ENCODE results near the gene TM7SF2.

TM7SF2 gene

DNA sequence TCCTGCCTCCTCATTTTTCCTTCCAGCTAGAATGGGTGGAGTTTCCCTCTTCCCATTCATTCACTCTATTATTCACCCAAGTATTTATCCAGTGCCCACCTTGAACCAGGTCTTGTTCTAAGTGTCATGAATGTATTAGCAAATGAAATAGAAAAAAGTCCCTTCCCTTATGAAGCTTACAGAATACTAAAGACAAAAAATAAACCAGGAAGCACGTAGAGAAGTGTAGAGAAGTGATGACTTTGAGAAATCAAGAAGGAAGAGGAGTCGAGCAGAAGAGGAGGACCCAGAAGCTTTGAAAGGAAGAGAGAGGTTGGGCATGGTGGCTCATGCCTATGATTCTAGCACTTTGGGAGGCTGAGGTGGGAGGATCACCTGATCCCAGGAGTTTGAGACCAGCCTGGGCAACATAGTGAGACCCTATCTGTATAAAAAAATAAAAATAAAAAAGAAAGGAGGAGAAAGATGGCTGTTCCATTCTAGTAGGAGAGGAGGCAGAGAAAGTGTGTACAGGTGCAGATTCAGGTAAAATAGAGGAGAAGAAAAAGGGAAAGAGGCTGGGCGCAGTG, 39.7 kb downstream of the TM7SF2 start:
- Histone ChIP-seq H3K9me2 (replicated peaks; ENCODE audit: insufficient read depth, low read length) (no peaks in the 10 kb centered on the region), H3K27me3 (ENCODE audit: low read length) (no peaks in the 10 kb centered on the region), H4K20me1 (ENCODE audit: low read depth, low read length) (no peaks in the 10 kb centered on the region), H3K4me3 (ENCODE audit: insufficient read depth, low read length, poor library complexity, severe bottlenecking) (no peak overlapping the region), H3K4me2 (ENCODE audit: low read depth, low read length, poor library complexity, severe bottlenecking) (no peak overlapping the region), H3K79me2 (ENCODE audit: insufficient read depth, low read length) (no peaks in the 10 kb centered on the region), H2AFZ (ENCODE audit: low read depth, low read length, severe bottlenecking) (no peak overlapping the region), H3K27ac (ENCODE audit: low read depth, low read length) (no peak overlapping the region), H3K9me3 (ENCODE audit: insufficient read depth, low read length) (no peaks in the 10 kb centered on the region), H3F3A (ENCODE audit: insufficient read depth) (no peaks in the 10 kb centered on the region), H3K36me3 (ENCODE audit: low read length) (no peaks in the 10 kb centered on the region), H3K9ac (ENCODE audit: low read length) (no peak overlapping the region)
- TF ChIP-seq EZH2phosphoT487 (conservative IDR thresholded peaks at IDR 0.05; ENCODE audit: low read length), result no peak
- TF ChIP-seq CTCF (IDR thresholded peaks at IDR 0.05; ENCODE audit: insufficient read depth, low read length, poor library complexity, severe bottlenecking), result no peak

DNA sequence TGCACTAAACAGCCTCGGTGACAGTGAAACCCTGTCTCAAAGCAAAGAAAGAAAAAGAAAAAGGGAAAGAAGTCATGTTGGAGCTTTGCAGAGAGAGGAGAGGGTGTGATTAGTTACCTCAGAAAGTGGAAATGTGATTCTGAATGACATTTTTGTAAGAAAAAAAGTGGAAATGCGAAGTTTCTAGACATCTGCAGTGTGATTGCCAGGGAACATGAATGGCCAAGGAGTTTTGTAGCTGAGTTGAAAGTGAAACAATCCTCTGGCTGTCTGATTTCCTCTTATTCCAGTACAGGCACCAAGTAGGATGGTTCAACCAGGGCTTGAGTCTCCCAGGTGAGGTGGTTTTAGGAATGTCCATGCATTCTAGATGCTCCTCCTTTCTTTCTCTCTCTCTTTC, 40.5 kb downstream of the TM7SF2 start:
- H3K4me3 ChIP-seq (ENCODE audit: insufficient read depth, low read length, poor library complexity, severe bottlenecking), result no peak overlapping the region
- no peak overlapping the region for H3K4me2 ChIP-seq (ENCODE audit: low read depth, low read length, poor library complexity, severe bottlenecking)
- H3K36me3 ChIP-seq (ENCODE audit: low read length), result no peaks in the 10 kb centered on the region
- no peaks in the 10 kb centered on the region for H3K9me3 ChIP-seq (ENCODE audit: insufficient read depth, low read length)
- H4K20me1 ChIP-seq (ENCODE audit: low read depth, low read length), result no peaks in the 10 kb centered on the region
- no peaks in the 10 kb centered on the region for H3K79me2 ChIP-seq (ENCODE audit: insufficient read depth, low read length)
- no peaks in the 10 kb centered on the region for H3F3A ChIP-seq (ENCODE audit: insufficient read depth)
- TF ChIP-seq CTCF (IDR thresholded peaks at IDR 0.05; ENCODE audit: insufficient read depth, low read length, poor library complexity, severe bottlenecking), result no peak
- TF ChIP-seq EZH2phosphoT487 (conservative IDR thresholded peaks at IDR 0.05; ENCODE audit: low read length), result no peak
- H2AFZ ChIP-seq (ENCODE audit: low read depth, low read length, severe bottlenecking), result no peak overlapping the region
- H3K27ac ChIP-seq (ENCODE audit: low read depth, low read length), result no peak overlapping the region
- H3K9ac ChIP-seq (ENCODE audit: low read length), result no peak overlapping the region
- no peaks in the 10 kb centered on the region for H3K27me3 ChIP-seq (ENCODE audit: low read length)
- H3K9me2 ChIP-seq (replicated peaks; ENCODE audit: insufficient read depth, low read length), result no peaks in the 10 kb centered on the region

- TF ChIP-seq EZH2phosphoT487 (conservative IDR thresholded peaks at IDR 0.05; ENCODE audit: low read length), result no peak
- no peaks in the 10 kb centered on the region for H3K36me3 ChIP-seq (ENCODE audit: low read length)
- H3K79me2 ChIP-seq (ENCODE audit: insufficient read depth, low read length), result no peaks in the 10 kb centered on the region
- H4K20me1 ChIP-seq (ENCODE audit: low read depth, low read length), result no peaks in the 10 kb centered on the region
- H3K9ac ChIP-seq (ENCODE audit: low read length), result no peak overlapping the region
- H3F3A ChIP-seq (ENCODE audit: insufficient read depth), result no peaks in the 10 kb centered on the region
- H3K4me3 ChIP-seq (ENCODE audit: insufficient read depth, low read length, poor library complexity, severe bottlenecking), result no peak overlapping the region
- no peak overlapping the region for H2AFZ ChIP-seq (ENCODE audit: low read depth, low read length, severe bottlenecking)
- no peak overlapping the region for H3K4me2 ChIP-seq (ENCODE audit: low read depth, low read length, poor library complexity, severe bottlenecking)
- H3K27ac ChIP-seq (ENCODE audit: low read depth, low read length), result no peak overlapping the region
- no peaks in the 10 kb centered on the region for H3K27me3 ChIP-seq (ENCODE audit: low read length)
- no peaks in the 10 kb centered on the region for H3K9me3 ChIP-seq (ENCODE audit: insufficient read depth, low read length)
- H3K9me2 ChIP-seq (replicated peaks; ENCODE audit: insufficient read depth, low read length), result no peaks in the 10 kb centered on the region
Observed at GRCh38 chr11:65156256-65156655, 44.6 kb downstream of the TM7SF2 start.

DNA sequence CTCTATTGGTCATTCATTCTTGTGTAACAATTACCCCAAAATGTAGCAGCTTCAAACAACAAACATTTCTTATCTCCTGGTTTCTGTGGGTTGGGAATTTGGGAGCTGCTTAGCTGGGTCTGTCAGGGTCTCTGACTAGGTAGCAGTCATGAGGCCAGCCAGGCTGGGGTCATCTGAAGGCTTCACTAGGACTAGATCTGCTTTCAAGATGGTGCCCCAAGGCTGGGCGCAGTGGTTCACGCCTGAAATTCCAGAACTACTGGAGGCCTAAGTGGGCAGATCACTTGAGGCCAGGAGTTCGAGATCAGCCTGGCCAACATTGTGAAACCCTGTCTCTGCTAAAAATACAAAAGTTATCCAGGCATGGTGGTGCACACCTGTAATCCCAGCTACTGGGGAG, 45.3 kb downstream of the TM7SF2 start:
- no peak overlapping the region for H3K27ac ChIP-seq (ENCODE audit: low read depth, low read length)
- no peak overlapping the region for H3K4me3 ChIP-seq (ENCODE audit: insufficient read depth, low read length, poor library complexity, severe bottlenecking)
- no peaks in the 10 kb centered on the region for H3K27me3 ChIP-seq (ENCODE audit: low read length)
- no peaks in the 10 kb centered on the region for H3F3A ChIP-seq (ENCODE audit: insufficient read depth)
- no peak overlapping the region for H3K9ac ChIP-seq (ENCODE audit: low read length)
- H4K20me1 ChIP-seq (ENCODE audit: low read depth, low read length), result no peaks in the 10 kb centered on the region
- TF ChIP-seq CTCF (IDR thresholded peaks at IDR 0.05; ENCODE audit: insufficient read depth, low read length, poor library complexity, severe bottlenecking) (no peak), EZH2phosphoT487 (conservative IDR thresholded peaks at IDR 0.05; ENCODE audit: low read length) (no peak)
- H3K4me2 ChIP-seq (ENCODE audit: low read depth, low read length, poor library complexity, severe bottlenecking), result no peak overlapping the region
- H3K9me2 ChIP-seq (replicated peaks; ENCODE audit: insufficient read depth, low read length), result no peaks in the 10 kb centered on the region
- no peak overlapping the region for H2AFZ ChIP-seq (ENCODE audit: low read depth, low read length, severe bottlenecking)
- H3K79me2 ChIP-seq (ENCODE audit: insufficient read depth, low read length), result no peaks in the 10 kb centered on the region
- H3K36me3 ChIP-seq (ENCODE audit: low read length), result no peaks in the 10 kb centered on the region
- H3K9me3 ChIP-seq (ENCODE audit: insufficient read depth, low read length), result no peaks in the 10 kb centered on the region

All from SU-DHL-6 (cell line).